PC-3 (cell line): ENCODE data around the gene CSAG1. TPM values are rescaled to one million over a fixed set of nuclear protein-coding genes. Genes with fewer than 3 reads are reported as not detected.
"Not testable (repeated sequence)": the region's sequence is repeated elsewhere in the genome, so short reads cannot be mapped to it uniquely, and the experiment has no call there.

ENCODE experiments used
- ATAC-seq: fragments of 200-7000 bp; cut with Tn5 transposase; 2 replicates; pipeline ENCODE4 v1.9.1; 2020; ENCODE audit warnings: mild to moderate bottlenecking, moderate library complexity
- Bru-seq: library from RNA; stranded (reverse); fragments of 400-500 nt; gene quantifications from one replicate; lab custom pipeline; 2021; lab: Mats Ljungman, UMichigan
- BruChase-seq, 2 experiments: library from RNA; stranded (reverse); fragments of 400-500 nt; gene quantifications; one replicate each; lab custom pipeline; 2021; lab: Mats Ljungman, UMichigan
- BruUV-seq: library from RNA; stranded (reverse); fragments of 400-500 nt; replicated peaks from 2 replicates; lab custom pipeline; 2021; lab: Mats Ljungman, UMichigan
- CTCF ChIA-PET: fragments of 300-600 bp; sonication (Branson Sonifier 250); formaldehyde crosslinking; loops from one replicate; lab custom pipeline; 2022; ENCODE audit warnings: antibody characterized with exemption; lab: Charles Lee
- POLR2A ChIA-PET: fragments of 300-600 bp; sonication (Branson Sonifier 250); formaldehyde crosslinking; loops from one replicate; lab custom pipeline; 2022; ENCODE audit warnings: antibody characterized with exemption; ENCODE audit not compliant: unreplicated experiment; lab: Charles Lee
- DNase-seq: peaks from one replicate; pipeline ENCODE4 v3.0.0-alpha.2; 2015
- H2AFZ ChIP-seq: fragments of 300-600 bp; sonication (generic); 2 replicates; pipeline ENCODE4 v1.6.0; 2016; ENCODE audit warnings: antibody characterized with exemption, low read length
- H3F3A ChIP-seq: fragments of 300-600 bp; sonication (generic); one replicate; pipeline ENCODE4 v1.6.0; 2017; ENCODE audit warnings: antibody characterized with exemption, low read length, control low read depth, mild to moderate bottlenecking; ENCODE audit not compliant: unreplicated experiment
- H3K27ac ChIP-seq: fragments of 300-600 bp; sonication (generic); 2 replicates; pipeline ENCODE4 v1.5.1; 2016; ENCODE audit warnings: mild to moderate bottlenecking, low read length
- H3K27me3 ChIP-seq: fragments of 300-600 bp; sonication (generic); 2 replicates; pipeline ENCODE4 v1.6.1; 2016; ENCODE audit warnings: low read length, mixed read lengths
- H3K36me3 ChIP-seq: fragments of 300-600 bp; sonication (generic); 2 replicates; pipeline ENCODE4 v1.6.1; 2016; ENCODE audit warnings: low read depth, mixed run types, low read length, mixed read lengths
- H3K4me1 ChIP-seq: fragments of 300-600 bp; sonication (generic); 2 replicates; pipeline ENCODE4 v1.5.1; 2016; ENCODE audit warnings: low read length; ENCODE audit not compliant: insufficient read depth
- H3K4me2 ChIP-seq: fragments of 300-600 bp; sonication (generic); 2 replicates; pipeline ENCODE4 v1.6.0; 2016; ENCODE audit warnings: low read length
- H3K4me3 ChIP-seq: fragments of 300-600 bp; sonication (generic); 2 replicates; pipeline ENCODE4 v1.5.1; 2016; ENCODE audit warnings: mild to moderate bottlenecking, low read length, mixed read lengths
- H3K79me2 ChIP-seq: fragments of 300-600 bp; sonication (generic); 2 replicates; pipeline ENCODE4 v1.6.1; 2017; ENCODE audit warnings: low read length, mixed read lengths
- H3K9ac ChIP-seq: fragments of 300-600 bp; sonication (generic); 2 replicates; pipeline ENCODE4 v1.6.0; 2016; ENCODE audit warnings: mild to moderate bottlenecking, low read length
- H3K9me2 ChIP-seq: fragments of 300-600 bp; sonication (generic); replicated peaks from 2 replicates; pipeline ENCODE4 v1.6.1; 2016; ENCODE audit warnings: mixed run types, low read length, mixed read lengths
- H3K9me3 ChIP-seq: fragments of 300-600 bp; sonication (generic); 2 replicates; pipeline ENCODE4 v1.6.1; 2016; ENCODE audit warnings: low read length, mixed read lengths
- H4K20me1 ChIP-seq: fragments of 300-600 bp; sonication (generic); 2 replicates; pipeline ENCODE4 v1.6.1; 2016; ENCODE audit warnings: low read length, mixed read lengths
- EZH2 ChIP-seq: fragments of 300-600 bp; sonication (generic); IDR thresholded peaks from one replicate; pipeline ENCODE4 v1.6.1; 2017; ENCODE audit warnings: antibody characterized with exemption, mild to moderate bottlenecking, low read length; ENCODE audit not compliant: unreplicated experiment
- EZH2phosphoT487 ChIP-seq: fragments of 300-600 bp; sonication (generic); IDR thresholded peaks from 2 replicates; pipeline ENCODE4 v1.6.1; 2018; ENCODE audit warnings: mild to moderate bottlenecking, antibody characterized with exemption, low read length, borderline replicate concordance
- intact Hi-C: fragments of 100-400 bp; cut with micrococcal nuclease; formaldehyde crosslinking; loops from 2 replicates; pipeline ENCODE4 v1.9.0; 2023
- long read RNA-seq: library from polyadenylated mRNA; unstranded; transcript quantifications from one replicate; pipeline ENCODE4 v2.0.0, GENCODE V29; 2021; ENCODE audit not compliant: unreplicated experiment
- total RNA-seq: library from RNA; depleted of rRNA; stranded (reverse); fragments of >200 nt; gene quantifications from 2 replicates; pipeline ENCODE4 v1.2.3, GENCODE V29; 2014; rRNA removed
- TF ChIP-seq, protein P1 (sequence below): fragments of 300-600 bp; sonication (generic); conservative IDR thresholded peaks from 2 replicates; pipeline ENCODE4 v1.5.1; 2017; ENCODE audit warnings: antibody characterized with exemption, low read depth, mild to moderate bottlenecking, low read length

Gene CSAG1, protein sequence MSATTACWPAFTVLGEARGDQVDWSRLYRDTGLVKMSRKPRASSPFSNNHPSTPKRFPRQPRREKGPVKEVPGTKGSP
- total RNA-seq (not detected in 2 replicates), Bru-seq, nascent RNA (percentile 10 among the genes with signal in this experiment), BruChase-seq, experiment 1, labeled RNA remaining after a 6-hour chase (percentile 16 among the genes with signal in this experiment), BruChase-seq, experiment 2, labeled RNA remaining after a 2-hour chase (percentile 16 among the genes with signal in this experiment)
- long read RNA-seq, result 0 reads

DNA sequence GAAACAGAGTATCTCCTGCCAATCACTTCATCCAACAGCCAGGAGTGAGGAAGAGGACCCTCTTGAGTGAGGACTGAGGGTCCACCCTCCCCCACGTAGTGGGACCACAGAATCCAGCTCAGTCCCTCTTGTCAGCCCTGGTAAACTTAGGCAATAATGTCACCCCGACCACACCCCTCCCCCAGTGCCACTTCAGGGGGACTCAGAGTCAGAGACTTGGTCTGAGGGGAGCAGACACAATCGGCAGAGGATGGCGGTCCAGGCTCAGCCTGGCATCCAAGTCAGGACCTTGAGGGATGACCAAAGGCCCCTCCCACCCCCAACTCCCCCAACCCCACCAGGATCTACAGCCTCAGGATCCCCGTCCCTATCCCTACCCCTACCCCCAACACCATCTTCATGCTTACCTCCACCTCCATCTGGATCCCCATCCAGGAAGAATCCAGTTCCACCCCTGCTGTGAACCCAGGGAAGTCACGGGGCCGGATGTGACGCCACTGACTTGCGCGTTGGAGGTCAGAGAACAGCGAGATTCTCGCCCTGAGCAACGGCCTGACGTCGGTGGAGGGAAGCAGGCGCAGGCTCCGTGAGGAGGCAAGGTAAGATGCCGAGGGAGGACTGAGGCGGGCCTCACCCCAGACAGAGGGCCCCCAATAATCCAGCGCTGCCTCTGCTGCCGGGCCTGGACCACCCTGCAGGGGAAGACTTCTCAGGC, at the start of gene CSAG1, which contains the start of gene MAGEA12:
CSAG1 (minus strand) TSS at position 461 of the 715 bp plus-strand sequence. CDS start 1,261 bp downstream, outside the sequence.
MAGEA12 (plus strand) TSS at position 497 of the 715 bp plus-strand sequence. CDS start 2,405 bp downstream, outside the sequence.
- POLR2A ChIA-PET, result no interaction called here
- Histone ChIP-seq H3K79me2 (no peaks in the 10 kb centered on the region), H3K4me3 (no peak within 1 kb of the TSS), H3K4me1 (no peaks in the 10 kb centered on the region), H2AFZ (no peak within 1 kb of the TSS), H3K9me2 (no peaks in the 10 kb centered on the region), H3F3A (no peaks in the 10 kb centered on the region), H3K27me3 (peaks cover 28% of the 10 kb centered on the region), H3K9ac (no peak within 1 kb of the TSS), H4K20me1 (no peaks in the 10 kb centered on the region), H3K36me3 (no peaks in the 10 kb centered on the region), H3K27ac (no peak within 1 kb of the TSS), H3K4me2 (no peak within 1 kb of the TSS), H3K9me3 (no peaks in the 10 kb centered on the region)
- TF ChIP-seq EZH2phosphoT487 (no peak), EZH2 (no peak)
- TF ChIP-seq, protein P1, sequence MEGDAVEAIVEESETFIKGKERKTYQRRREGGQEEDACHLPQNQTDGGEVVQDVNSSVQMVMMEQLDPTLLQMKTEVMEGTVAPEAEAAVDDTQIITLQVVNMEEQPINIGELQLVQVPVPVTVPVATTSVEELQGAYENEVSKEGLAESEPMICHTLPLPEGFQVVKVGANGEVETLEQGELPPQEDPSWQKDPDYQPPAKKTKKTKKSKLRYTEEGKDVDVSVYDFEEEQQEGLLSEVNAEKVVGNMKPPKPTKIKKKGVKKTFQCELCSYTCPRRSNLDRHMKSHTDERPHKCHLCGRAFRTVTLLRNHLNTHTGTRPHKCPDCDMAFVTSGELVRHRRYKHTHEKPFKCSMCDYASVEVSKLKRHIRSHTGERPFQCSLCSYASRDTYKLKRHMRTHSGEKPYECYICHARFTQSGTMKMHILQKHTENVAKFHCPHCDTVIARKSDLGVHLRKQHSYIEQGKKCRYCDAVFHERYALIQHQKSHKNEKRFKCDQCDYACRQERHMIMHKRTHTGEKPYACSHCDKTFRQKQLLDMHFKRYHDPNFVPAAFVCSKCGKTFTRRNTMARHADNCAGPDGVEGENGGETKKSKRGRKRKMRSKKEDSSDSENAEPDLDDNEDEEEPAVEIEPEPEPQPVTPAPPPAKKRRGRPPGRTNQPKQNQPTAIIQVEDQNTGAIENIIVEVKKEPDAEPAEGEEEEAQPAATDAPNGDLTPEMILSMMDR, result no peak
- intact Hi-C loops, result no loop called here
- CTCF ChIA-PET, result no interaction called here
- ATAC-seq (no peak), DNase-seq (no peak)
- BruUV-seq, result no TSS peak

DNA sequence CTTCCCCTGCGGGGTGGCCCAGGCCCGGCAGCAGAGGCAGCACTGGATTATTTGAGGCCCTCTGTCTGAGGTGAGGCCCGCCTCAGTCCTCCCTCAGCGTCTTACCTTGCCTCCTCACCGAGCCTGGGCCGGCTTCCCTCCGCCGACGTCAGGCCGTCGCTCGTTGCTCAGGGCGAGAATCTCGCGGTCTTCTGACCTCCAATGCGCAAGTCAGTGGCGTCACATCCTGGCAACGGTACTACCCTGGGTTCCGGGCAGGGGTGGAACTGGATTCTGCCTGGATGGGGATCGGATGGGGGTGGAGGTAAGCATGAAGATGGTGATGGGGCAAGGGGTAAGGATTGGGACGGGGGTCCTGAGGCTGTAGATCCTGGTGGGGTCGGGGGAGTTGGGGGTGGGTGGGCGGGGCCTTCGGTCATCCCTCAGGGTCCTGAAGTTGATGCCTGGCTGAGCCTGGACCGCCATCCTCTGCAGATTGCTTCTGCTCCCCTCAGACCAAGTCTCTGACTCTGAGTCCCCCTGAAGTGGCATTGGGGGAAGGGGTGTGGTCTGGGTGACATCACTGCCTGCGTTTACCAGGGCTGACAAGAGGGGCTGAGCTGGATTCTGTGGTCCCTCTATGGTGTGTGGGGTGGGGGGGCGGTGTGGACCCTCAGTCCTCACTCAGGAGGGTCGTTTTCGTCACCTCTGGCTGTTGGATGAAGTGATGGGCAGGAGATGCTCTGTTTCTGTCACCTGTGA, 36.2 kb upstream of the CSAG1 start, which contains the start of gene MAGEA6:
MAGEA6 (minus strand) TSS at position 141 of the 741 bp plus-strand sequence. CDS start 2,039 bp downstream, outside the sequence.
- intact Hi-C loops, DNase-seq, H3K4me2 ChIP-seq, CTCF ChIA-PET, H3K4me1 ChIP-seq, ATAC-seq, H3K9me2 ChIP-seq, H3F3A ChIP-seq, H3K9me3 ChIP-seq, H3K27ac ChIP-seq, H4K20me1 ChIP-seq, H2AFZ ChIP-seq, H3K27me3 ChIP-seq, H3K9ac ChIP-seq, H3K36me3 ChIP-seq, POLR2A ChIA-PET, BruUV-seq, H3K4me3 ChIP-seq, H3K79me2 ChIP-seq: not testable (repeated sequence)

DNA sequence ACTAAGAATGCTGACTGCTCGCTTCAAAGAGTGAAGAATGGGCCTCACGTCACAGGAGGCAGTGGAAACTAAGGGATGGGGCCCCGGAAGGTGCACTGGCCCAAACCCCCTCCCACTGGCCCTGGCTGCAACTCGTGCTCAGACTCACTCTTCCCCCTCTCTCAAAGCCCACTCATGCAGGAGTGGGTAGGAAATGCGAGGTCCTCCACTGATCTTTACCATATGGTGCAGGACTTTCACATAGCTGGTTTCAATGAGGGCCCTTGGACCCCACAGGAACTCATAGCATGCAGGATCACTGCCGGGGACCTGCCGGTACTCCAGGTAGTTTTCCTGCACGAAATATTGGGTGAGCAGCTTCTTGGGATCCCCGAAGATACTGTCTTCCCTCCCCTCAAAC, 33.0 kb upstream of the CSAG1 start:
- H3F3A ChIP-seq, H3K9ac ChIP-seq, H3K4me2 ChIP-seq, intact Hi-C loops, H3K79me2 ChIP-seq, BruUV-seq, H3K4me3 ChIP-seq, CTCF ChIA-PET, H3K9me3 ChIP-seq, H3K4me1 ChIP-seq, H3K27ac ChIP-seq, DNase-seq, H3K36me3 ChIP-seq, H2AFZ ChIP-seq, H3K27me3 ChIP-seq, ATAC-seq, POLR2A ChIA-PET, H3K9me2 ChIP-seq, H4K20me1 ChIP-seq: not testable (repeated sequence)

DNA sequence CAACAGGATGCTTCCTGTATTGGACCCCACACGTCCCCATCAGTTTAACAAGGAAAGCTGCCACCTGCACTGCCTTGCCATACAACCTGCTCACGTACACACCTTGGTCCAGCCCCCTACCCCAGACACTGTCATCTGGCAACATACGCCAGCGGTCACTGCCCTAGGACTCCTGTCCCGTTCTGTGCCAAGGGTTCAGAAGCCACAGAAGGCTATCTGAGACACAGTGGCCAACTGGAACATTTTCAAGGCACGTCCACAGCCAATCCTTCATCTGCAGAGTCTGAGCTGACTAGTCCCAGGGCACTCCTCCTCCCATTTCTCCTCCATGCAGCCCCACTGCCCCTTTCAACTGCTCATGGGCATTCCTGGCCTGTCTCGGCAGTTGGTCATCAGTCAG, 28.1 kb upstream of the CSAG1 start:
- DNase-seq, H3K79me2 ChIP-seq, H3K27ac ChIP-seq, intact Hi-C loops, H3K9ac ChIP-seq, H2AFZ ChIP-seq, H3K9me2 ChIP-seq, H3F3A ChIP-seq, H3K9me3 ChIP-seq, H3K4me3 ChIP-seq, H3K4me1 ChIP-seq, POLR2A ChIA-PET, H3K4me2 ChIP-seq, CTCF ChIA-PET, H3K27me3 ChIP-seq, H3K36me3 ChIP-seq, ATAC-seq, BruUV-seq, H4K20me1 ChIP-seq: not testable (repeated sequence)

DNA sequence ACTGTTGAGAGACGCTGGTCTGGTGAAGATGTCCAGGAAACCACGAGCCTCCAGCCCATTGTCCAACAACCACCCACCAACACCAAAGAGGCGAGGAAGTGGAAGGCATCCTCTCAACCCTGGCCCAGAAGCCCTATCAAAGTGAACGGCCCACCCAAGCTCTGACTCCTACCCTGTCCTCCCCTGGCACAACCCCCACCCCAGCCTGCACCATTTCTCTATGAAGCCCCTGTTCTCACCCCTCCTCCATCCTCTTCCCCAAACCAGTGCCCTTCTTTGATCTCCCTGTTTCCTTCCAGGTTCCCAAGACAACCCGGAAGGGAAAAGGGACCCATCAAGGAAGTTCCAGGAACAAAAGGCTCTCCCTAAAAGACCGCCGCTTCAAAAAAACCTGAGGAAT, 26.0 kb upstream of the CSAG1 start:
- H3K4me1 ChIP-seq, CTCF ChIA-PET, H3K36me3 ChIP-seq, H3K27ac ChIP-seq, H3K9me3 ChIP-seq, H3K4me3 ChIP-seq, H3K27me3 ChIP-seq, intact Hi-C loops, H3K4me2 ChIP-seq, H4K20me1 ChIP-seq, BruUV-seq, POLR2A ChIA-PET, H3K9me2 ChIP-seq, DNase-seq, H3K9ac ChIP-seq, H3F3A ChIP-seq, H3K79me2 ChIP-seq, H2AFZ ChIP-seq, ATAC-seq: not testable (repeated sequence)
